ENCODE measurements around the gene TNIP3.

The TNIP3 gene

GRCh38 chr4:121129606-121130325 lies 34.4 kb downstream of the TNIP3 start:
- no peak for DNase-seq

GRCh38 chr4:121127100-121127499 lies 37.0 kb downstream of the TNIP3 start:
- no peak for DNase-seq

GRCh38 chr4:121126449-121127006 lies 37.6 kb downstream of the TNIP3 start:
- DNase-seq = no peak

DNA sequence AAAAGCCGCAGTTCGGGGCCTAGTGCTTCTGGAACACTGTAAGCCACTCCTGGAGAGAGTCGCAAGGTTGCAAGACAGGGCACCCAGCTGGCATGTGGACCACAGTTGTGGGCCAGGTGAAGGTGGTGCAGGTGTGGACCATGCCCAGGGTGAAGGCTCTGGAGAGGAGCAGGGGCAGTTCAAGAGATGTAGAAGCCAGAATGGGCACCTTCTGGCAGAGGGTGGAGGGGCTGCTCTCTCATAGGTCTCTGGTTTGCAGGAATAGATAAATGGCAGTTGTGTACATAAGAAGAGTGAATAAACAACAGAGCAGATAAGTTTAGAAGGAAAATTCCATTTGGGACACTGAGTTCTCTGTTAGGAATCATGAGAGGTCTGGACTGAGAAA lies 38.6 kb downstream of the TNIP3 start:
- no peak for DNase-seq

DNA sequence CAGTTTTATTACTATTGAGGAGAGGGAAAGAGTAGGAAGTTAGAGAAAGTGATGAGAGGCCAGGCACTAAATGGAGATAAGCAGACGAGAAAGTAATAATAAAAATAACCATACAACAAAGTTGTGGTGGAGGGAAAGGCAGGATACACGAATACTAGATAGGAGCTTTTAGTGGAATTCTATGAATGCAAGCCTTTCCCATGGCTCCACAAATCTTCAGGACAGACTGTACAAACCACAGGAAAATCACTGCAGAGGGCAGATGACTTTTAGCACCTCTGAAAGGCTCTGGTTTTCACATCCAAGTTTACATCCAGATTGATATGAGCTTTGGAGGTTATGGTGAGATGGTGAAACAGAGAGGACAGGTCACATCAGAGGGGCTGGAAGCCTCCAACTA lies 41.5 kb downstream of the TNIP3 start:
- no peak for DNase-seq

- no peak for DNase-seq
Observed at GRCh38 chr4:121119715-121120114, 44.4 kb downstream of the TNIP3 start.

DNA sequence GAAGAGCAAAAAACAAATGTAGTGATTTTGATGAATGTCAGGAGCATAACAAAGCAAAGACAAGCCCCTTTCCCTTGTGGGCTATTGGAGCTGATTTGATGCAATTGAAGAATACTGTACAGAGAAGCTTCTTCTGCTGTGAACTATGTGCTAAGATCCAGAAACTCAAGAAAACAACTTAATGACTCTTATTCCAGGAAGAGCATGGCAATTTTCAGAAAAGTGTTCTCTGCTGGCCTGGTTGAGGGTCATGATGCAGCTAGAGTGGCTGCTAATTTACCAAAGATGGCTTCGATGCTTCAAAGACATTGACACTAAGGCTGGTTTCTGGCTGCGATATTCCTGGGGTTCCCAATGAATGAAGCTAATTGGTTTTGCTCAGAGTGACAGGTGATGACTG lies 45.8 kb downstream of the TNIP3 start:
- no peak for DNase-seq

DNA sequence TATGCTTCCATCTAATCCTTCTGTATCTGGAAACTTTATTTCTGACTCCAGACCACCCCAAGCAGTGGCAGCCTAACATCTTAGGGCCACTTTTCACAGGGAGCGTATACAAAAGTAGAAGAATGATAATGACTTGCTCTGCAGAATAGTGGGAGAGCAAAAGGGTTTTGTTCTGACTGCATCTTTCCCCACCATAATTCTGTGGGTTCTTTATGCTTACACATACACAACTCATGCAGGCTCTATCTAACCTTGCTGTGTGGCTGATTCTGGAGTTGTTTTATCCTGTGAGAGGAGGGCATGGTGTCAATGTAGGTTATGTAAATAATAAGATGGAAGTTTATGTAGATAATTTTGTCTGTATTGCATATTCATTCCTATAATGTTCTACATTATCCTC lies 49.4 kb downstream of the TNIP3 start:
- no peak for DNase-seq

- no peak for DNase-seq
Observed at GRCh38 chr4:121112530-121112929, 51.6 kb downstream of the TNIP3 start.

DNA sequence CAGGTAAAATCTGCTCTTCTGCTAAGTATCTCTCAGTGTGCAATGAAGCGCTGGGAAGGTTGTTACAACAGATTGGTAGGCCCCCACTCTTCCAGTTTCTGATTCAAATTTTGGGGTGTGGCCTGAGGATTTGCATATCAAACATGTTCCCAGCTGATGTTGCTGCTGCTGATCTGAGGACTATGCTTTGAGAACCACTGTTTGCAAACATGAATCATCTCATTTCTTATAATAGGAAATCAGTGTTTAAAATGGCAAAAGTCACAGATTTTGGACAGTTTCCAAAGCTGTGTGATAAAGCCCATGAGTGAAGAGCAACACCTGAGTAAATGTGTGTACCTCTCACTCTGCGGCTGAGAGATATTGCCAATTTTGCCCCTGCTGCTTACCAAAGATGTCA lies 55.6 kb downstream of the TNIP3 start:
- no peak for DNase-seq

DNA sequence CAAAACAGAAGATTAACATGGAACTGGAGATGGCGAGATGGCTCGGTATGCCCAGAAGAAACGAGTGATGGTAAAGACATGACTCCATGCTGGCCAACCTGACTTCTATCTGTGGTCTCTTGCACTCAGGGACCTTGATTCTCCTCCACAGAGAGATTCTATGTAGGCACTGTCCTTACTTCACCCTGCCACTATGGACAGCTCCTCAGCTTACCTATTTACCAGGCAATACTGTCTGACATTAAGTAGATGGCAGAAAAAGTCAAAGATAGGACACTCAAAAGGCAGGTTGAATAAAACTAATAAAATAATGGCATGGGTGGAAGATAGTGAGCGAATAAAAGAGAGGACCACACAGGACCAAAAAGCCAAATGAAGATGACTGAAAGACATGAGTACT lies 56.6 kb downstream of the TNIP3 start:
- no peak for DNase-seq

- DNase-seq = no peak
Observed at GRCh38 chr4:121100093-121100775, 63.9 kb downstream of the TNIP3 start.

- DNase-seq = no peak
Observed at GRCh38 chr4:121098266-121098665, 65.9 kb downstream of the TNIP3 start.

- DNase-seq = no peak
Observed at GRCh38 chr4:121096629-121097028, 67.5 kb downstream of the TNIP3 start.

DNA sequence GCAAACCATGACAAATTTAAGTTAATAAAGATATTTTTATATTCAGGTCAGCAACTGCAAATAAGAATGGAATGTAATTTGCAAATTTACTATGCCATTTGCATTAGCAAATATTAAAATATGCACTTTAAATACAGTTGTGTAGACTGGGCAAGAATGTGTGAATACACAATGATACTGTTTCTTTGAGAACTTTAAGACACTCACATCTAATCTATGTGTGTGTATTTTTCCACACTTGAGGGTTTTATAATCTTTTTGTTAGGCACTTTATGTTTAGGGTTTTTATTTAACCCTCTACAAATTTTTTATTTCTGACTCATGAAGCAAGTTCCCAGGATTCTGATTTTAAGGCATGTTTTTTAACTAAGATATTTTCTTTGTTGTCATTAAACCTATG lies 67.9 kb downstream of the TNIP3 start:
- no peak for DNase-seq

DNA sequence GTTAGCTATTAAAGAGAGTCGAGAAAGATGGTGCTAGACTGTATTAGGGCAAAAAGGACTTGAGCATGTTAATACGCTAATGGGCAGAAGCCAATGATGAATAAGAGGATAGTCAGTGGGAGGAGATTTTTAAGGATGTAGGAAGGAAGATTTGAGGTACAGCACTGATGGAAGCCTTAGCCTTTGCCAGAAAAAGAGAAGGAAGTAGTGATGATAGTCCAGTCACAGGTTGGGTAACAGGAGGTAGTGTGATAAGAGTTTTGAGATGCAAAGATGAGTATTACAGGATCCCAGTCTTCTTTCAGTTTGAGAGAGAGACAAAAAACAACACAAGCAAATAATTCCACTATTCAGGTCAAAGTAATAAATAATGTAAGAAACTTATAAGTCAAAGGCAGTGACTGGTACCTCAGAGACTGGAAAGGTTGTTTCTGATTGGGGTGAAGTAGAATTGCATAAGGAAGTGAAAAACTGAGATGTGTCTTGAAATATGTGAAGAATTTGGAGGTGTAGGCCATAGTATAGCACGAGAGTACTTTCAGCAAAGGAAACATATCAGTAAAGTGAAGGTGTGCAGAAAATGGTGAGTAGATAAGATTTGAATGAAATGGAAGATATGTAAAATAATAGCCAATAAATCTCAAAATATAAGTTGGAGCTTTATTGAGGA lies 69.7 kb downstream of the TNIP3 start:
- no peak for DNase-seq

- no peak for DNase-seq
Observed at GRCh38 chr4:121093261-121093660, 70.9 kb downstream of the TNIP3 start.

GRCh38 chr4:121091941-121092340 lies 72.2 kb downstream of the TNIP3 start:
- no peak for DNase-seq

DNA sequence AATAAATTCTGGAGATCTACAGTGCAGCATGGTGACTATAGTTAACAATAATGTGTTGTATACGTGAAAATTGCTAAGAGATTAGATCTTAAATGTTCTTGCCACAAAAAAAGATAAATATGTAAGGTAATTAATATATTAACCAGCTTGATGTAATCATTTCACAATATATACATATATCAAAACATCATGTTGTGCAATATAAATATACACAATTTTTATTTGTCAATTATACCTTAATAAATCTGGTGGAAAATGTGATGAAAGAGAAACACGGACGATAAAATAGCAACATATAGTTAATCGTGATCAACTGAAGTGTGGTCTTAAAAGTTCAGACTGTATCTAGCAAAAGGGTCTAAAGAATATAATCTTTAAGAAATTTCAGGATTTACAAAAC lies 75.3 kb downstream of the TNIP3 start:
- DNase-seq = no peak

Measured in NCI-H2171 treated with DMSO at 0.1 percent for 48 hours (cell line).